Gastrocnemius medialis (tissue), 4 donors: ENCODE data around the gene ANKRD55.

Experiments
- POLR2A ChIP-seq, 2 donors: fragments of 450-650 bp; IDR thresholded peaks; one replicate each; pipeline ENCODE4 v1.6.1; 2017; ENCODE audit warnings: antibody characterized with exemption in 2 of 2, mild to moderate bottlenecking in 2 of 2, moderate library complexity in 2 of 2
- TF ChIP-seq, protein P1 (sequence below), 5 experiments: fragments of 450-650 bp in 3 of 5; fragments of 200-600 bp in 2 of 5; sonication (generic) in 2 of 5; IDR thresholded peaks in 4 of 5; conservative IDR thresholded peaks in 1 of 5; 1 replicate in 4 of 5; 2 replicates in 1 of 5; pipeline ENCODE4 v1.5.1; 2016 to 2019; ENCODE audit warnings: antibody characterized with exemption in 5 of 5, mild to moderate bottlenecking in 3 of 5, moderate library complexity in 3 of 5

GRCh38 chr5:56059854-56060253 lies 173.3 kb downstream of the ANKRD55 start:
- TF ChIP-seq, protein P1, sequence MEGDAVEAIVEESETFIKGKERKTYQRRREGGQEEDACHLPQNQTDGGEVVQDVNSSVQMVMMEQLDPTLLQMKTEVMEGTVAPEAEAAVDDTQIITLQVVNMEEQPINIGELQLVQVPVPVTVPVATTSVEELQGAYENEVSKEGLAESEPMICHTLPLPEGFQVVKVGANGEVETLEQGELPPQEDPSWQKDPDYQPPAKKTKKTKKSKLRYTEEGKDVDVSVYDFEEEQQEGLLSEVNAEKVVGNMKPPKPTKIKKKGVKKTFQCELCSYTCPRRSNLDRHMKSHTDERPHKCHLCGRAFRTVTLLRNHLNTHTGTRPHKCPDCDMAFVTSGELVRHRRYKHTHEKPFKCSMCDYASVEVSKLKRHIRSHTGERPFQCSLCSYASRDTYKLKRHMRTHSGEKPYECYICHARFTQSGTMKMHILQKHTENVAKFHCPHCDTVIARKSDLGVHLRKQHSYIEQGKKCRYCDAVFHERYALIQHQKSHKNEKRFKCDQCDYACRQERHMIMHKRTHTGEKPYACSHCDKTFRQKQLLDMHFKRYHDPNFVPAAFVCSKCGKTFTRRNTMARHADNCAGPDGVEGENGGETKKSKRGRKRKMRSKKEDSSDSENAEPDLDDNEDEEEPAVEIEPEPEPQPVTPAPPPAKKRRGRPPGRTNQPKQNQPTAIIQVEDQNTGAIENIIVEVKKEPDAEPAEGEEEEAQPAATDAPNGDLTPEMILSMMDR (IDR thresholded peaks at IDR 0.05 in 4 of 5, conservative IDR thresholded peaks at IDR 0.05 in 1 of 5), result no peak
- TF ChIP-seq POLR2A (IDR thresholded peaks at IDR 0.05), result no peak
